GM18867 (cell line): ENCODE results near the gene BPIFB4.

Source experiments
- ATAC-seq: cut with Tn5 transposase; IDR thresholded peaks from one replicate; pipeline ENCODE4 v1.9.1; 2021; ENCODE audit warnings: mild to moderate bottlenecking, moderate library complexity; ENCODE audit not compliant: unreplicated experiment

BPIFB4 gene

GRCh38 chr20:33059741-33060390, 19.6 kb upstream of the BPIFB4 start:
- ATAC-seq = no peak

- ATAC-seq = no peak
Observed at GRCh38 chr20:33061658-33062028, 17.8 kb upstream of the BPIFB4 start.

GRCh38 chr20:33062105-33062824, 17.2 kb upstream of the BPIFB4 start:
- no peak for ATAC-seq

GRCh38 chr20:33062825-33063149, 16.7 kb upstream of the BPIFB4 start:
- ATAC-seq = no peak

GRCh38 chr20:33063271-33063670, 16.2 kb upstream of the BPIFB4 start:
- ATAC-seq = no peak

- ATAC-seq = no peak
Observed at GRCh38 chr20:33064572-33065287, 14.7 kb upstream of the BPIFB4 start.

GRCh38 chr20:33065785-33066184, 13.7 kb upstream of the BPIFB4 start:
- no peak for ATAC-seq

- ATAC-seq = no peak
Observed at GRCh38 chr20:33067806-33068205, 11.6 kb upstream of the BPIFB4 start.

GRCh38 chr20:33068251-33068939, 11.0 kb upstream of the BPIFB4 start:
- ATAC-seq = no peak

GRCh38 chr20:33069673-33070072, 9.8 kb upstream of the BPIFB4 start:
- ATAC-seq = no peak

- ATAC-seq = no peak
Observed at GRCh38 chr20:33070111-33071053, 9.1 kb upstream of the BPIFB4 start.

GRCh38 chr20:33071198-33071597, 8.2 kb upstream of the BPIFB4 start:
- ATAC-seq = no peak

- ATAC-seq = no peak
Observed at GRCh38 chr20:33072362-33072761, 7.1 kb upstream of the BPIFB4 start.

- no peak for ATAC-seq
Observed at GRCh38 chr20:33072813-33073212, 6.6 kb upstream of the BPIFB4 start.

- ATAC-seq = no peak
Observed at GRCh38 chr20:33074675-33075074, 4.8 kb upstream of the BPIFB4 start.

GRCh38 chr20:33075281-33075680, 4.2 kb upstream of the BPIFB4 start:
- no peak for ATAC-seq

GRCh38 chr20:33076662-33077372, 2.6 kb upstream of the BPIFB4 start:
- no peak for ATAC-seq

GRCh38 chr20:33081411-33082154, 2.1 kb downstream of the BPIFB4 start:
- ATAC-seq = no peak

- no peak for ATAC-seq
Observed at GRCh38 chr20:33082546-33082945, 3.1 kb downstream of the BPIFB4 start.
